HG03571 (cell line): ENCODE results near the gene MAGI1.
"Not testable (repeated sequence)": the region's sequence is repeated elsewhere in the genome, so short reads cannot be mapped to it uniquely, and the experiment has no call there.

ENCODE experiments used
- ATAC-seq: cut with Tn5 transposase; IDR thresholded peaks from one replicate; pipeline ENCODE4 v1.9.1; 2021; ENCODE audit not compliant: unreplicated experiment

MAGI1 gene

GRCh38 chr3:65732051-65732935 is 306.4 kb downstream of the MAGI1 start:
- peak; percentile 92 for ATAC-seq

DNA sequence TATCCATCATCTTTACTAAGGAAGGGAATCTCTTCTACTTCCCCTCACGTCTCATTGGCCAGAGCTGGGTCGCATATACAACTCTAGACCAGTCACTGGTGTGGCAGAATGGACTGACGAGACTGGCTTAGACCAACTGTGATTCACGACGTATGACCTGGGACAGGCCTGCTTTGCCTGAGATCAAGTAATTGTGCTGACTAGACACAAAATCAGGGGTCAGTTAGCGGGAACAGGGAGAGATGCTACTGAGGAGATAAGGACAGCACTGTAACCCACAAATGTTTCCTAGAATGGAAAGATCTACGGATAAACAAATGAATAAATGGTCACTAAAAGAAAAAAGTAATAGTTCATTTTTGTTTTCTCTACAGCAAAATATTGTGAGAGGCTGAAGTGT is 308.3 kb downstream of the MAGI1 start:
- ATAC-seq: no peak

- no peak for ATAC-seq
Measured at GRCh38 chr3:65729973-65730372, 308.7 kb downstream of the MAGI1 start.

GRCh38 chr3:65729555-65729954 is 309.2 kb downstream of the MAGI1 start:
- no peak for ATAC-seq

- no peak for ATAC-seq
Measured at GRCh38 chr3:65728138-65728537, 310.6 kb downstream of the MAGI1 start.

DNA sequence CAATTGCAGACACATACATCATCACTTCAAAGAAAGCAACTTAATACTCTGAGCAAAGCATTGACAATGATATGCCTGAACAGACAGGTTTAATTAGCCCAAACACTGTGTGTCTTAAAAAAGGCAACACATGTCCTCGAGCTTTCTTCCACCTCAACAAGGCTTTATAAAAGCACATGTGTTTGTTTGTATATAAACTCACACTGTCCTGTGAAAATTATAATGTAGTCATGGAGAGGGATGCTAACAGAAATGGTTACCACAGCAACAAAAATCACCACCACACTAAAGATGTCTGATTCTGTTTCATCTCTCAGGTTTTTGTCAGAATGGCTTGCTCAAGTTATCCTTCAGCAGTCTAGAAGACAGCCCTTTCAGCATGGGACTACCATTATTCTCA is 314.7 kb downstream of the MAGI1 start:
- ATAC-seq: no peak

- ATAC-seq: no peak
Measured at GRCh38 chr3:65723011-65723410, 315.7 kb downstream of the MAGI1 start.

DNA sequence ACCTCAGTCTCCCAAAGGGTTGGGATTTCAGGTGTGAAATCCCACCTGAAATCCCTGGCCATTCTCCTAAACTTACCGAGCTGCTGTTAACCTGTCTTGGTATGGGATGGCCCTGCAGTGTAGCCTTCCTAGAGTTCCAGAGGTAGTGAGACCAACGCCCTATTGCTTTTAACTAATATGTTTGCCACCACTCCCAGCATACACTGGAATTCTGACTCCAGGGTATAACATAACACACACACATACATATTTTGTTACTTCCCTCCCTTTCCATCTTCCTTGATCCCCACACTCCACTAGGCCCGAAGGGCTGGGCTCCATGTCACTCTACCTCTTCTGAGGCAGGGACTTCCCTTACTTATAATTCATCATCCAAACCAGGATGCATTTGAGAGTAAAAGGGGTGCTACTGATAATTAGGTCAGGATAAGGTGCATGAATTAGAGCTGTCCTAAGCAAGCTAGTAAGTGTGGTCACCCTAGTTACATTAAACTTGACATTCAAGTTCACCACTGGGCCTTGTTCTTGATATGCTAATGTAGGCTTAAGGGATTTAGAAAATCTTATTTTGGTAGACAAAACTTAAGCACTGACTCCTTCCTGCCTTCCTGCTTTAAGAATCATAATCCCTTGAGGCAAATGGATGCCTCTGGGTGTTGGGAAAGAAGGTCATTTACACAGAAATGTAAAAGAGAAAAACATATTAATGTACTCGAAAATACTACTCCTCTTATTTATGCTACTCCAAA is 317.6 kb downstream of the MAGI1 start:
- ATAC-seq: no peak

GRCh38 chr3:65719639-65720038 is 319.1 kb downstream of the MAGI1 start:
- not testable (repeated sequence) for ATAC-seq

- ATAC-seq: no peak
Measured at GRCh38 chr3:65717676-65718346, 320.9 kb downstream of the MAGI1 start.

GRCh38 chr3:65716071-65716751 is 322.5 kb downstream of the MAGI1 start:
- no peak for ATAC-seq

DNA sequence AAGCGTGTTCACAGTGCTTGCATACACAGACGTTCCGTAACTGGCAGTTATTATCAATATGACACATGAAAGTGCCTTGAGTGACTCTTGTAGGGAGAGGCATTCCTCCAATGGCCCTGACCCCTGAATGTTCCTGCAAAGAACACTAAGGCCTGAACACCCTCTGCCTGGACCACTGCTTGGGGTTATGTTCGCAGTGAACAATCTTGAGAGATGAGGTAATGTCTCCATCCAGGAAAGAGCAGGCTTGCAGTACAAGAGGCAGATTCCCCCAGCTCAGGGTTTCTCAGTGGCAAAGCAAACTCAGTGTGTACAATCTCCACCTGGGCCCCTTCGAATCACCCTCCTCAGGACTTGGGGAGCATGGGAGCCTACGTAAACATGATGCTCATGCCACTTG is 324.6 kb downstream of the MAGI1 start:
- ATAC-seq: no peak

GRCh38 chr3:65713016-65713415 is 325.7 kb downstream of the MAGI1 start:
- no peak for ATAC-seq

DNA sequence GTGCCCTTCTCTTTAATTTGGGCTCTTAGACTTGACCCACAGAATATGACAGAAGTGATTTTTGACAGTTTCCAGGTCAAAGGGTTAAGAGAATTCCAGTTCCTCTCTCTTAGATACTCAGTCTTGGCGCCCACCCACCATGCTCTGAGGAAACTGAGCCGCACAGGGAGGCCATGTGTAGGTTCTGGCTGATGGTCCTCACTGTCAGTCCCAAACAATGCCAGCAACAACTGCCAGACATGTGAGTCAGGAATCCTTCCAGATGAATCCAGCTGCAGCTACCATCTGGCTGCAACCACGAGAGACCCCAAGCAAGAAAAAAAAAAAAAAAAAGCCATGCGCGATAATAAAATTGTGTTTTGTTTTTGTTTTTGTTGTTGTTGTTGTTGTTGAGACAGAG is 326.6 kb downstream of the MAGI1 start:
- no peak for ATAC-seq

DNA sequence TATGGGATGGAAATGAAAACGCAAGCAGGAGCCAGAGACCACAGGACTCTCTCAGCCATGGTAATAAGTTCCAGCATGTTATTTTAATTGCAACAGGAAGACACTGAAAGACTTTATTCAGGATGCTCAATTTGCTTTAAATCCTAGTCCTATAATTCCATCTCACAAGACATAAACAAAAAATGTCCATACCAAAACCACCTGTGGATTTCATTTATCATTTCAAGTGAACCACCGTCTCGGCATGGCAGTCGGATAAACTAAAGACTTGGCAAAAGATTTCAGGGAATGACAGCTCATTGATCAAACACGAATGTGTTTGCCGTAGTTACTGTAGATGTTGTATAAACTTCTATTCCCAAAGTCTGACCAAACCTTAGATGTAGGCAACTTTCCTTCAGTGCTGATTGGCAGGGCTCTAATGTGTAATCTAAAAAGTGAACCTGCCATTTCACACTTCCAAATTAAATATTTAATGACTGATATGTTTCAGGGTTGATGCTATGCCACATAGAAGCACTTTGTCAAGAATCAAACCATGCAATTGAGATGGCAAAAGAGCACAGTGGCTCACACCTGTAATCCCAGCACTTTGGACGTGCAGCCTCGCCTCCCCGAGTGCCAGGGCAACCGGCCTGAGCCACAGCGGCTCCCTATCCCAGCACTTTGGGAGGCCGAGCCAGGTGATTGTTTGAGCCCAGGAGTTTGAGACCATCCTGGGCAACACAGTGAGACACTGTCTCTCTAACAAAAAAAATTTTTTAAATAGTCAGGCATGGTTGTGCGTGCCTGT is 331.7 kb downstream of the MAGI1 start:
- no peak for ATAC-seq

DNA sequence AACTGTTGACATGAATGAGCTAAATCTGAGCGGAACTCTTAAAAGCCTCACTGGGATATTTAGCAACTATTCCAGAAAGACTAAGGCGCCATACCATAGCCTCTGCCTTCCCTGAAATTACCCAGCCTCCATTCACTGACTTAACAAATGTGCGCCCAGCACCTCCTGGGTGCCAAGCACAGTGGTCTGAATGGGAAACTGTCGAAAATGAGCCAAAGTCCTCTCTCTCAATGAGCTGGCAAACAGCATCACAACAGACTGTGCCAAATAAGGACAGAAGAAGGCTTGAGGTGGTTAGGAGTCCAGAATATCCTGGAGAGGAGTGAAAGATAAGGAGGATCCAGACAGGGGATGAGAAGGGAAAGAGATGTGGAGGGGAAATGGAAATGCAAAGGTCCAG is 332.4 kb downstream of the MAGI1 start:
- no peak for ATAC-seq

- ATAC-seq: no peak
Measured at GRCh38 chr3:65703820-65704219, 334.9 kb downstream of the MAGI1 start.

- no peak for ATAC-seq
Measured at GRCh38 chr3:65703026-65703425, 335.7 kb downstream of the MAGI1 start.

GRCh38 chr3:65702202-65702601 is 336.5 kb downstream of the MAGI1 start:
- ATAC-seq: no peak

- no peak for ATAC-seq
Measured at GRCh38 chr3:65701516-65701915, 337.2 kb downstream of the MAGI1 start.
